KBM-7 (cell line): Measurements from ENCODE around the gene GMCL2.
"Not testable (repeated sequence)": the region's sequence is repeated elsewhere in the genome, so short reads cannot be mapped to it uniquely, and the experiment has no call there.

Experiments
- DNase-seq: peaks from one replicate; pipeline ENCODE4 v3.0.0-alpha.2; 2015
- in situ Hi-C: fragments of 300-500 bp; cut with MboI; formaldehyde crosslinking; loops from 2 replicates; pipeline ENCODE4 v1.14.3; 2020; ENCODE audit warnings: low sequenced_read_pairs, low pct_unique_long_range_greater_than_20kb, mixed read lengths

GMCL2 gene

GRCh38 chr5:178209334-178210072 is 22.3 kb upstream of the GMCL2 start:
- DNase-seq: no peak
- in situ Hi-C loops: no loop called here

- no peak for DNase-seq
- in situ Hi-C loops: no loop called here
Measured at GRCh38 chr5:178208540-178209227, 21.5 kb upstream of the GMCL2 start.

- DNase-seq: no peak
- in situ Hi-C loops: no loop called here
Measured at GRCh38 chr5:178207917-178208280, 20.7 kb upstream of the GMCL2 start.

- no peak for DNase-seq
- in situ Hi-C loops: no loop called here
Measured at GRCh38 chr5:178207183-178207916, 20.2 kb upstream of the GMCL2 start.

GRCh38 chr5:178206166-178207101 is 19.3 kb upstream of the GMCL2 start:
- in situ Hi-C loops: no loop called here
- no peak for DNase-seq

GRCh38 chr5:178205749-178206047 is 18.5 kb upstream of the GMCL2 start:
- in situ Hi-C loops: no loop called here
- no peak for DNase-seq

GRCh38 chr5:178204935-178205748 is 18.0 kb upstream of the GMCL2 start:
- peak; percentile 67 for DNase-seq
- in situ Hi-C loops: no loop called here

- in situ Hi-C loops: no loop called here
- peak; percentile 96 for DNase-seq
Measured at GRCh38 chr5:178204182-178204934, 17.2 kb upstream of the GMCL2 start, which contains the start of gene HNRNPAB. Gene HNRNPAB (plus strand): TSS chr5:178204533. CDS start chr5:178204838, 305 bp downstream.

GRCh38 chr5:178203670-178204181 is 16.6 kb upstream of the GMCL2 start:
- DNase-seq: no peak
- in situ Hi-C loops: no loop called here

GRCh38 chr5:178202541-178202940 is 15.4 kb upstream of the GMCL2 start:
- in situ Hi-C loops: no loop called here
- DNase-seq: no peak

GRCh38 chr5:178201927-178202235 is 14.7 kb upstream of the GMCL2 start:
- in situ Hi-C loops: no loop called here
- peak; percentile 59 for DNase-seq

- in situ Hi-C loops: no loop called here
- DNase-seq: no peak
Measured at GRCh38 chr5:178201221-178201926, 14.2 kb upstream of the GMCL2 start.

- no peak for DNase-seq
- in situ Hi-C loops: no loop called here
Measured at GRCh38 chr5:178199581-178200434, 12.6 kb upstream of the GMCL2 start.

- in situ Hi-C loops: no loop called here
- DNase-seq: no peak
Measured at GRCh38 chr5:178198706-178199105, 11.5 kb upstream of the GMCL2 start.

- DNase-seq, in situ Hi-C loops: not testable (repeated sequence)
Measured at GRCh38 chr5:178198151-178198550, 11.0 kb upstream of the GMCL2 start.

GRCh38 chr5:178196986-178197385 is 9.8 kb upstream of the GMCL2 start:
- DNase-seq: no peak
- in situ Hi-C loops: no loop called here
